ENCODE data around the gene VPS37D. TPM values are rescaled to one million over a fixed set of nuclear protein-coding genes. Genes with fewer than 3 reads are reported as not detected.

The VPS37D gene
- polyA plus RNA-seq, 3 donors, result 15.4 to 19.4 (median 18.9) TPM

Other genes starting within 250 kb of the VPS37D start
- under 1 TPM; 0.50 to 0.70 (median 0.57) TPM for gene FZD9, start 234.1 kb upstream of the VPS37D start, polyA plus RNA-seq (ENCODE audit: insufficient read length in 3 of 3)
- gene BAZ1B, start 145.5 kb upstream of the VPS37D start, polyA plus RNA-seq (ENCODE audit: insufficient read length in 3 of 3), result 10 to 100 TPM; 70.2 to 77.8 (median 72.8) TPM
- gene BCL7B, start 110.1 kb upstream of the VPS37D start, polyA plus RNA-seq (ENCODE audit: insufficient read length in 3 of 3), result 10 to 100 TPM; 41.6 to 46.2 (median 42.8) TPM
- gene TBL2, start 89.3 kb upstream of the VPS37D start, polyA plus RNA-seq (ENCODE audit: insufficient read length in 3 of 3), result 10 to 100 TPM; 40.2 to 42.8 (median 41.9) TPM
- gene MLXIPL, start 43.3 kb upstream of the VPS37D start, polyA plus RNA-seq (ENCODE audit: insufficient read length in 3 of 3), result 1 to 10 TPM; 5.5 to 8.7 (median 7.3) TPM
- 10 to 100 TPM; 10.6 to 12.4 (median 11.8) TPM for gene DNAJC30, start 15.6 kb downstream of the VPS37D start, polyA plus RNA-seq (ENCODE audit: insufficient read length in 3 of 3)
- gene BUD23, start 15.8 kb downstream of the VPS37D start, polyA plus RNA-seq (ENCODE audit: insufficient read length in 3 of 3), result 100 to 1,000 TPM in 1 of 3 donors, 10 to 100 TPM in 2; 82.1 to 105 (median 96.3) TPM
- gene STX1A, start 51.8 kb downstream of the VPS37D start, polyA plus RNA-seq (ENCODE audit: insufficient read length in 3 of 3), result 10 to 100 TPM; 10.8 to 13.0 (median 11.4) TPM
- 10 to 100 TPM; 27.2 to 35.6 (median 30.8) TPM for gene ABHD11, start 71.0 kb downstream of the VPS37D start, polyA plus RNA-seq (ENCODE audit: insufficient read length in 3 of 3)
- 10 to 100 TPM; 67.0 to 69.6 (median 69.2) TPM for gene CLDN3, start 102.4 kb downstream of the VPS37D start, polyA plus RNA-seq (ENCODE audit: insufficient read length in 3 of 3)
- gene CLDN4, start 163.2 kb downstream of the VPS37D start, polyA plus RNA-seq (ENCODE audit: insufficient read length in 3 of 3), result 10 to 100 TPM; 76.8 to 91.5 (median 90.7) TPM
- 10 to 100 TPM in 2 of 3 donors, 1 to 10 TPM in 1; 8.8 to 13.6 (median 13.0) TPM for gene METTL27, start 174.7 kb downstream of the VPS37D start, polyA plus RNA-seq (ENCODE audit: insufficient read length in 3 of 3)
- gene TMEM270, start 193.3 kb downstream of the VPS37D start, polyA plus RNA-seq (ENCODE audit: insufficient read length in 3 of 3), result not detected